Omental fat pad (tissue), 4 donors: ENCODE results near the gene MRO. TPM values are rescaled to one million over a fixed set of nuclear protein-coding genes. Genes with fewer than 3 reads are reported as not detected.

Experiments used
- ATAC-seq: fragments of 150-250 bp; one replicate; pipeline ENCODE4 v1.9.1; 2016; ENCODE audit warnings: mild to moderate bottlenecking, moderate library complexity; ENCODE audit not compliant: low FRiP score
- DNase-seq: peaks from one replicate; pipeline ENCODE4 v3.0.0-alpha.2; 2019; ENCODE audit warnings: low spot score
- total RNA-seq, 4 donors: library from RNA; depleted of rRNA; stranded (reverse); fragments of >200 nt; gene quantifications; one replicate each; pipeline ENCODE4 v1.1.0, GENCODE V29; 2016
- TF ChIP-seq, protein P1 (sequence below), 3 donors: fragments of 450-650 bp; IDR thresholded peaks; one replicate each; pipeline ENCODE4 v1.5.1; 2016 to 2017; ENCODE audit warnings: antibody characterized with exemption in 3 of 3, mild to moderate bottlenecking in 3 of 3, moderate library complexity in 2 of 3

Gene MRO
- total RNA-seq, 4 donors from 2014 or later, result 1.1 to 3.5 (median 2.3) TPM

GRCh38 chr18:50749945-50750344 is 69.9 kb downstream of the MRO start:
- ATAC-seq, result no peak
- no peak for DNase-seq
- TF ChIP-seq, protein P1, sequence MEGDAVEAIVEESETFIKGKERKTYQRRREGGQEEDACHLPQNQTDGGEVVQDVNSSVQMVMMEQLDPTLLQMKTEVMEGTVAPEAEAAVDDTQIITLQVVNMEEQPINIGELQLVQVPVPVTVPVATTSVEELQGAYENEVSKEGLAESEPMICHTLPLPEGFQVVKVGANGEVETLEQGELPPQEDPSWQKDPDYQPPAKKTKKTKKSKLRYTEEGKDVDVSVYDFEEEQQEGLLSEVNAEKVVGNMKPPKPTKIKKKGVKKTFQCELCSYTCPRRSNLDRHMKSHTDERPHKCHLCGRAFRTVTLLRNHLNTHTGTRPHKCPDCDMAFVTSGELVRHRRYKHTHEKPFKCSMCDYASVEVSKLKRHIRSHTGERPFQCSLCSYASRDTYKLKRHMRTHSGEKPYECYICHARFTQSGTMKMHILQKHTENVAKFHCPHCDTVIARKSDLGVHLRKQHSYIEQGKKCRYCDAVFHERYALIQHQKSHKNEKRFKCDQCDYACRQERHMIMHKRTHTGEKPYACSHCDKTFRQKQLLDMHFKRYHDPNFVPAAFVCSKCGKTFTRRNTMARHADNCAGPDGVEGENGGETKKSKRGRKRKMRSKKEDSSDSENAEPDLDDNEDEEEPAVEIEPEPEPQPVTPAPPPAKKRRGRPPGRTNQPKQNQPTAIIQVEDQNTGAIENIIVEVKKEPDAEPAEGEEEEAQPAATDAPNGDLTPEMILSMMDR (IDR thresholded peaks at IDR 0.05), result no peak

DNA sequence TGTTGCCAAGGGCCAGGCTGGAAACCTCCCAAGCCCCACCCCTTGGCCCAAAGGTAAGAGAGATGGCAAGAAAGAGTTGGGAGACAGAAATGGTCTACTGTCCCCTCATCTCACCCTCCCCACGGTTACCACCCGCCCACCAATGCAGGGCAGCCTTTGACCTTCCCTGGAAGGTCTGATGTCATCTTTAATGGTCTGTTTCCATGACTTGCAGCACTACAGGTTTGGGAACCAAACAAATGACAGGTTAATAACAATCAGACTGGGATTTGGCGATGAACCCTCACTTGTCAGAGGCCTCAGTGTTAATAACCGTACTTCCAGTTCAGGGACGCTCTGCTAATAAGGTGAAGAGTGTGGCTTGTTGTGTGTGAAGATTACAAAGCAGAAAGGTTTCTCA is 70.4 kb downstream of the MRO start:
- TF ChIP-seq, protein P1 (IDR thresholded peaks at IDR 0.05), result no peak
- DNase-seq, result no peak

GRCh38 chr18:50748243-50749229 is 71.3 kb downstream of the MRO start:
- no peak for ATAC-seq
- DNase-seq, result no peak
- TF ChIP-seq, protein P1 (IDR thresholded peaks at IDR 0.05), result no peak

More for the DNA sequence above, 70.4 kb downstream of the MRO start:
- no peak for ATAC-seq

DNA sequence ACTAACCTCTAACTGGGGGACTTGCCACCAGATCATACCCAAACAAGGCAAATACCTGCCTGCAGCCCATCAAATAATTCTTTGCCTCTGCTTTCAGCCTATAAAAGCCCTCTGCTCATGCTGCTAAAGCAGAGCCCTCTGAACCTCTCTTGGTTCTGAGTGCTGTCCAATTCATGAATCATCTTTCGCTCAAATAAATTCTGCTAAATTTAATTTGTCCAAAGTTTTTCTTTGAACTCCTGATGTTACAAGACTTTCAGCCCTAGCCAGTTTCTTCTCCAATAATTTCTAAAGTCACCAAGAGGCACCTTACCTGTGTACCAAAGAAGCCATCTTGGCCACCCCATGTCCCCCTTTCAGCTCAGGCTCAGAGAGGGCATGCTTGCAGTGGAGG is 72.0 kb downstream of the MRO start:
- ATAC-seq (no peak), DNase-seq (no peak)
- TF ChIP-seq, protein P1 (IDR thresholded peaks at IDR 0.05), result no peak

GRCh38 chr18:50745945-50746344 is 73.9 kb downstream of the MRO start:
- TF ChIP-seq, protein P1 (IDR thresholded peaks at IDR 0.05), result no peak
- no peak for ATAC-seq

More at GRCh38 chr18:50745945-50746344, 73.9 kb downstream of the MRO start:
- DNase-seq, result no peak

Other genes starting within 250 kb of the MRO start
- 10 to 100 TPM; 35.7 to 75.4 (median 43.2) TPM for gene ME2, start 59.1 kb upstream of the MRO start, total RNA-seq
- gene ELAC1, start 148.0 kb upstream of the MRO start, total RNA-seq, result 1 to 10 TPM; 4.4 to 8.4 (median 5.5) TPM
- 100 to 1,000 TPM in 2 of 4 donors, 10 to 100 TPM in 2; 86.7 to 104 (median 98.6) TPM for gene SMAD4, start 210.2 kb upstream of the MRO start, total RNA-seq